Measurements from ENCODE around the gene CASQ1. TPM values are rescaled to one million over a fixed set of nuclear protein-coding genes. Genes with fewer than 3 reads are reported as not detected.

The CASQ1 gene
- total and polyA plus RNA-seq, 2 donors (not counting 3 experiments of a cell fraction or from before 2014, with no cell fraction given), result not detected

GRCh38 chr1:160232911-160233310 lies 42.5 kb downstream of the CASQ1 start:
- Histone ChIP-seq H3K27me3 (ENCODE audit: control insufficient read depth in 2 of 2, insufficient read depth in 2 of 2, low read length in 2 of 2) (no peaks in the 10 kb centered on the region), H3K79me2 (ENCODE audit: control insufficient read depth, insufficient read depth, low read length) (no peaks in the 10 kb centered on the region), H3K9me1 (replicated peaks; ENCODE audit: control insufficient read depth, extremely low read depth, insufficient read depth, low read length) (no peaks in the 10 kb centered on the region), H4K20me1 (replicated peaks; ENCODE audit: control insufficient read depth, extremely low read depth, insufficient read depth, low read length) (no peaks in the 10 kb centered on the region), H3K9me3 (replicated peaks; ENCODE audit: control insufficient read depth, insufficient read depth, low read length) (no peaks in the 10 kb centered on the region), H3K27ac (ENCODE audit: insufficient read depth, low read depth, low read length) (no peak overlapping the region), H3K4me3 (replicated peaks in 1 of 3; ENCODE audit: insufficient read depth in 1 of 3, low read depth in 1 of 3, low read length in 3 of 3) (no peak overlapping the region), H2AFZ (ENCODE audit: low read depth, low read length) (no peak overlapping the region), H3K9ac (replicated peaks; ENCODE audit: extremely low read depth, insufficient read depth, low read length) (no peak overlapping the region), H3K36me3 (ENCODE audit: control insufficient read depth in 2 of 2, extremely low read depth in 1 of 2, insufficient read depth in 2 of 2, low read length in 2 of 2) (peaks cover 8 to 18% of the 10 kb centered on the region in 2 experiments), H3K4me1 (ENCODE audit: control insufficient read depth, extremely low read depth, insufficient read depth, low read length) (no peaks in the 10 kb centered on the region), H3K4me2 (ENCODE audit: insufficient read depth, low read length) (no peak overlapping the region)
- TF ChIP-seq GATA2 (IDR thresholded peaks at IDR 0.05; ENCODE audit: insufficient read depth, insufficient read length, low read depth, low read length) (no peak), MYC (IDR thresholded peaks at IDR 0.05; ENCODE audit: low read depth, low read length) (no peak), POLR2A (IDR thresholded peaks at IDR 0.05; ENCODE audit: low read depth, low read length) (no peak)
- DNase-seq (ENCODE audit: low read depth, low spot score) (no peak), FAIRE-seq (no peak)
- dilution Hi-C loops (cut with MboI; ENCODE audit: extremely low pct_ligation_motif_present, low sequenced_read_pairs) (no loop called here), intact Hi-C loops (cut with micrococcal nuclease) (no loop called here)
- CTCF ChIA-PET, result interaction anchor here (0.7 to 10.1 kb wide), 4 partner anchors 11 to 40 kb away, joined by 3 to 61 read pairs (median 24); no protein-coding TSS in a partner anchor
- BruUV-seq (replicated peaks), result no TSS peak
- POLR2A ChIA-PET, result no interaction called here

GRCh38 chr1:160236806-160237205 lies 46.4 kb downstream of the CASQ1 start:
- no peaks in the 10 kb centered on the region for H4K20me1 ChIP-seq (replicated peaks; ENCODE audit: control insufficient read depth, extremely low read depth, insufficient read depth, low read length)
- H3K4me3 ChIP-seq (replicated peaks in 1 of 3; ENCODE audit: insufficient read depth in 1 of 3, low read depth in 1 of 3, low read length in 3 of 3), result no peak overlapping the region
- no peak overlapping the region for H3K9ac ChIP-seq (replicated peaks; ENCODE audit: extremely low read depth, insufficient read depth, low read length)
- TF ChIP-seq GATA2 (IDR thresholded peaks at IDR 0.05; ENCODE audit: insufficient read depth, insufficient read length, low read depth, low read length) (no peak), EZH2 (IDR thresholded peaks at IDR 0.05; ENCODE audit: borderline replicate concordance, low read depth, low read length, severe bottlenecking) (no peak), CTCF (IDR thresholded peaks at IDR 0.05; ENCODE audit: extremely low read depth in 1 of 2, insufficient read depth in 1 of 2, low read depth in 1 of 2, low read length in 2 of 2) (no peak), MAX (IDR thresholded peaks at IDR 0.05; ENCODE audit: insufficient read depth, insufficient read length) (no peak), JUN (IDR thresholded peaks at IDR 0.05; ENCODE audit: borderline replicate concordance, insufficient read depth, insufficient read length, low read depth) (no peak), POLR2AphosphoS5 (IDR thresholded peaks at IDR 0.05; ENCODE audit: insufficient read depth, low read depth, low read length) (no peak), FOS (IDR thresholded peaks at IDR 0.05; ENCODE audit: borderline replicate concordance, insufficient read depth, low read length) (no peak), POLR2A (IDR thresholded peaks at IDR 0.05; ENCODE audit: low read depth, low read length) (no peak), MYC (IDR thresholded peaks at IDR 0.05; ENCODE audit: low read depth, low read length) (no peak)
- no peaks in the 10 kb centered on the region for H3K9me3 ChIP-seq (replicated peaks; ENCODE audit: control insufficient read depth, insufficient read depth, low read length)
- ChIA-PET POLR2A (no interaction called here), CTCF (no interaction called here)
- intact Hi-C loops (cut with micrococcal nuclease), result no loop called here
- no TSS peak for BruUV-seq (replicated peaks)
- no peaks in the 10 kb centered on the region for H3K27me3 ChIP-seq (ENCODE audit: control insufficient read depth in 2 of 2, insufficient read depth in 2 of 2, low read length in 2 of 2)
- dilution Hi-C loops (cut with MboI; ENCODE audit: extremely low pct_ligation_motif_present, low sequenced_read_pairs), result no loop called here
- H3K27ac ChIP-seq (ENCODE audit: insufficient read depth, low read depth, low read length), result no peak overlapping the region
- no peak overlapping the region for H3K4me2 ChIP-seq (ENCODE audit: insufficient read depth, low read length)
- H3K9me1 ChIP-seq (replicated peaks; ENCODE audit: control insufficient read depth, extremely low read depth, insufficient read depth, low read length), result no peaks in the 10 kb centered on the region
- no peak for DNase-seq (ENCODE audit: low read depth, low spot score)
- H3K79me2 ChIP-seq (ENCODE audit: control insufficient read depth, insufficient read depth, low read length), result no peaks in the 10 kb centered on the region
- no peak overlapping the region for H2AFZ ChIP-seq (ENCODE audit: low read depth, low read length)
- no peaks in the 10 kb centered on the region for H3K4me1 ChIP-seq (ENCODE audit: control insufficient read depth, extremely low read depth, insufficient read depth, low read length)
- FAIRE-seq, result no peak
- H3K36me3 ChIP-seq (ENCODE audit: control insufficient read depth in 2 of 2, extremely low read depth in 1 of 2, insufficient read depth in 2 of 2, low read length in 2 of 2), result peaks cover 13 to 14% of the 10 kb centered on the region in 2 experiments
